ENCODE data around the gene MBNL1.

Gene MBNL1

GRCh38 chr3:152219216-152219615 lies 49.5 kb upstream of the MBNL1 start:
- CTCF ChIA-PET = no interaction called here
- Histone ChIP-seq H3K9me3 (ENCODE audit: control insufficient read depth, insufficient read depth, low read depth, low read length) (no peaks in the 10 kb centered on the region), H3K27ac (ENCODE audit: extremely low read depth, low read depth, low read length) (no peak overlapping the region), H3K4me3 (ENCODE audit: low read depth, low read length) (no peak overlapping the region), H3K4me1 (ENCODE audit: control insufficient read depth, insufficient read depth, low read length) (no peaks in the 10 kb centered on the region), H3K36me3 (ENCODE audit: control insufficient read depth in 2 of 2, insufficient read depth in 1 of 2, low read length in 2 of 2) (no peaks in the 10 kb centered on the region)
- no peak for TF ChIP-seq ZNF366 (tag by site-specific recombination; conservative IDR thresholded peaks at IDR 0.05)
- TF ChIP-seq ZNF148 (tag by site-specific recombination; IDR thresholded peaks at IDR 0.05; ENCODE audit: borderline replicate concordance) = no peak
- no peak for TF ChIP-seq GLI4 (tag by site-specific recombination; IDR thresholded peaks at IDR 0.05)
- no peak for TF ChIP-seq PRDM1 (tag by site-specific recombination; IDR thresholded peaks at IDR 0.05)
- no peak for TF ChIP-seq OSR2 (tag by site-specific recombination; IDR thresholded peaks at IDR 0.05)
- TF ChIP-seq ZNF843 (tag by site-specific recombination; IDR thresholded peaks at IDR 0.05) = no peak
- no peak for TF ChIP-seq ZNF274 (IDR thresholded peaks at IDR 0.05; ENCODE audit: low read length)
- TF ChIP-seq ZNF274 (tag by site-specific recombination; IDR thresholded peaks at IDR 0.05; ENCODE audit: borderline replicate concordance) = no peak
- no peak for TF ChIP-seq ZEB2 (tag by site-specific recombination; IDR thresholded peaks at IDR 0.05)
- no peak for TF ChIP-seq ZNF302 (tag by site-specific recombination; IDR thresholded peaks at IDR 0.05; ENCODE audit: low read depth)
- TF ChIP-seq ZNF670 (tag by site-specific recombination; IDR thresholded peaks at IDR 0.05; ENCODE audit: low read depth) = no peak
- TF ChIP-seq, protein P1, sequence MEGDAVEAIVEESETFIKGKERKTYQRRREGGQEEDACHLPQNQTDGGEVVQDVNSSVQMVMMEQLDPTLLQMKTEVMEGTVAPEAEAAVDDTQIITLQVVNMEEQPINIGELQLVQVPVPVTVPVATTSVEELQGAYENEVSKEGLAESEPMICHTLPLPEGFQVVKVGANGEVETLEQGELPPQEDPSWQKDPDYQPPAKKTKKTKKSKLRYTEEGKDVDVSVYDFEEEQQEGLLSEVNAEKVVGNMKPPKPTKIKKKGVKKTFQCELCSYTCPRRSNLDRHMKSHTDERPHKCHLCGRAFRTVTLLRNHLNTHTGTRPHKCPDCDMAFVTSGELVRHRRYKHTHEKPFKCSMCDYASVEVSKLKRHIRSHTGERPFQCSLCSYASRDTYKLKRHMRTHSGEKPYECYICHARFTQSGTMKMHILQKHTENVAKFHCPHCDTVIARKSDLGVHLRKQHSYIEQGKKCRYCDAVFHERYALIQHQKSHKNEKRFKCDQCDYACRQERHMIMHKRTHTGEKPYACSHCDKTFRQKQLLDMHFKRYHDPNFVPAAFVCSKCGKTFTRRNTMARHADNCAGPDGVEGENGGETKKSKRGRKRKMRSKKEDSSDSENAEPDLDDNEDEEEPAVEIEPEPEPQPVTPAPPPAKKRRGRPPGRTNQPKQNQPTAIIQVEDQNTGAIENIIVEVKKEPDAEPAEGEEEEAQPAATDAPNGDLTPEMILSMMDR (tag by site-specific recombination; IDR thresholded peaks at IDR 0.05) = no peak
- no peak for TF ChIP-seq ZNF624 (tag by site-specific recombination; IDR thresholded peaks at IDR 0.05)
- POLR2A ChIA-PET = no interaction called here

GRCh38 chr3:152219769-152220255 lies 48.9 kb upstream of the MBNL1 start:
- Histone ChIP-seq H3K4me1 (ENCODE audit: control insufficient read depth, insufficient read depth, low read length) (no peaks in the 10 kb centered on the region), H3K27ac (ENCODE audit: extremely low read depth, low read depth, low read length) (no peak overlapping the region), H3K9me3 (ENCODE audit: control insufficient read depth, insufficient read depth, low read depth, low read length) (no peaks in the 10 kb centered on the region), H3K4me3 (ENCODE audit: low read depth, low read length) (no peak overlapping the region), H3K36me3 (ENCODE audit: control insufficient read depth in 2 of 2, insufficient read depth in 1 of 2, low read length in 2 of 2) (no peaks in the 10 kb centered on the region)
- ChIA-PET CTCF (no interaction called here), POLR2A (no interaction called here)
- TF ChIP-seq REPIN1 (tag by site-specific recombination; IDR thresholded peaks at IDR 0.05; ENCODE audit: low read depth) = no peak
- no peak for TF ChIP-seq ZNF138 (tag by site-specific recombination; IDR thresholded peaks at IDR 0.05; ENCODE audit: borderline replicate concordance)
- TF ChIP-seq, protein P1 (tag by site-specific recombination; IDR thresholded peaks at IDR 0.05) = no peak

GRCh38 chr3:152222327-152222726 lies 46.4 kb upstream of the MBNL1 start:
- ChIA-PET CTCF (interaction anchor here (0.5 to 0.6 kb wide), 2 partner anchors 17 to 169 kb away, joined by 3 read pairs; no protein-coding TSS in a partner anchor), POLR2A (no interaction called here)
- Histone ChIP-seq H3K27ac (ENCODE audit: extremely low read depth, low read depth, low read length) (no peak overlapping the region), H3K9me3 (ENCODE audit: control insufficient read depth, insufficient read depth, low read depth, low read length) (no peaks in the 10 kb centered on the region), H3K4me1 (ENCODE audit: control insufficient read depth, insufficient read depth, low read length) (no peaks in the 10 kb centered on the region), H3K36me3 (ENCODE audit: control insufficient read depth in 2 of 2, insufficient read depth in 1 of 2, low read length in 2 of 2) (no peaks in the 10 kb centered on the region), H3K4me3 (ENCODE audit: low read depth, low read length) (no peak overlapping the region)
- TF ChIP-seq ZNF112 (tag by site-specific recombination; IDR thresholded peaks at IDR 0.05) (no peak), ZNF843 (tag by site-specific recombination; IDR thresholded peaks at IDR 0.05) (no peak), GLIS1 (tag by site-specific recombination; IDR thresholded peaks at IDR 0.05) (no peak), ZNF529 (tag by site-specific recombination; IDR thresholded peaks at IDR 0.05; ENCODE audit: insufficient replicate concordance) (no peak), ELK4 (IDR thresholded peaks at IDR 0.05; ENCODE audit: borderline replicate concordance, low read depth, low read length) (no peak)

Data from HEK293 (cell line).